GM12878 (cell line): ENCODE measurements around the gene NFYC.

ENCODE experiments used
- CBFB ChIP-seq: IDR thresholded peaks from 2 replicates; pipeline ENCODE4 v1.6.1; 2016; ENCODE audit warnings: antibody characterized with exemption, low read depth
- ELK1 ChIP-seq: IDR thresholded peaks from 2 replicates; pipeline ENCODE4 v1.6.1; 2012; ENCODE audit warnings: low read depth, low read length, improper control_type of control experiment
- MLLT1 ChIP-seq: fragments of 450-650 bp; IDR thresholded peaks from 2 replicates; pipeline ENCODE4 v1.6.1; 2016; ENCODE audit warnings: mild to moderate bottlenecking
- POLR2A ChIP-seq: IDR thresholded peaks from 2 replicates; pipeline ENCODE4 v1.6.1; 2011; ENCODE audit warnings: low read depth, mild to moderate bottlenecking, low read length
- TF ChIP-seq, protein P1 (sequence below), 3 experiments: IDR thresholded peaks in 2 of 3; conservative IDR thresholded peaks in 1 of 3; 2 replicates each; pipeline ENCODE4 v1.5.1; 2011; ENCODE audit warnings: low read depth in 3 of 3, low read length in 3 of 3, mild to moderate bottlenecking in 3 of 3, control low read depth in 2 of 3, moderate library complexity in 2 of 3, inconsistent platforms in 1 of 3, mixed read lengths in 1 of 3; ENCODE audit not compliant: control insufficient read depth in 2 of 3, insufficient read depth in 1 of 3; ENCODE audit errors: extremely low read depth in 1 of 3

GRCh38 chr1:40801742-40802077, 110.2 kb downstream of the NFYC start:
- TF ChIP-seq POLR2A (no peak), MLLT1 (no peak), CBFB (no peak), ELK1 (no peak)
- TF ChIP-seq, protein P1, sequence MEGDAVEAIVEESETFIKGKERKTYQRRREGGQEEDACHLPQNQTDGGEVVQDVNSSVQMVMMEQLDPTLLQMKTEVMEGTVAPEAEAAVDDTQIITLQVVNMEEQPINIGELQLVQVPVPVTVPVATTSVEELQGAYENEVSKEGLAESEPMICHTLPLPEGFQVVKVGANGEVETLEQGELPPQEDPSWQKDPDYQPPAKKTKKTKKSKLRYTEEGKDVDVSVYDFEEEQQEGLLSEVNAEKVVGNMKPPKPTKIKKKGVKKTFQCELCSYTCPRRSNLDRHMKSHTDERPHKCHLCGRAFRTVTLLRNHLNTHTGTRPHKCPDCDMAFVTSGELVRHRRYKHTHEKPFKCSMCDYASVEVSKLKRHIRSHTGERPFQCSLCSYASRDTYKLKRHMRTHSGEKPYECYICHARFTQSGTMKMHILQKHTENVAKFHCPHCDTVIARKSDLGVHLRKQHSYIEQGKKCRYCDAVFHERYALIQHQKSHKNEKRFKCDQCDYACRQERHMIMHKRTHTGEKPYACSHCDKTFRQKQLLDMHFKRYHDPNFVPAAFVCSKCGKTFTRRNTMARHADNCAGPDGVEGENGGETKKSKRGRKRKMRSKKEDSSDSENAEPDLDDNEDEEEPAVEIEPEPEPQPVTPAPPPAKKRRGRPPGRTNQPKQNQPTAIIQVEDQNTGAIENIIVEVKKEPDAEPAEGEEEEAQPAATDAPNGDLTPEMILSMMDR (IDR thresholded peaks at IDR 0.05 in 2 of 3, conservative IDR thresholded peaks at IDR 0.05 in 1 of 3; ENCODE audit: control insufficient read depth in 2 of 3, extremely low read depth in 1 of 3, insufficient read depth in 1 of 3, low read depth in 3 of 3, low read length in 3 of 3), result no peak
